ENCODE data around the gene TMEM163. TPM values are rescaled to one million over a fixed set of nuclear protein-coding genes. Genes with fewer than 3 reads are reported as not detected.

The TMEM163 gene
- total RNA-seq, 1 donor from 2014 or later = 31.9 TPM

DNA sequence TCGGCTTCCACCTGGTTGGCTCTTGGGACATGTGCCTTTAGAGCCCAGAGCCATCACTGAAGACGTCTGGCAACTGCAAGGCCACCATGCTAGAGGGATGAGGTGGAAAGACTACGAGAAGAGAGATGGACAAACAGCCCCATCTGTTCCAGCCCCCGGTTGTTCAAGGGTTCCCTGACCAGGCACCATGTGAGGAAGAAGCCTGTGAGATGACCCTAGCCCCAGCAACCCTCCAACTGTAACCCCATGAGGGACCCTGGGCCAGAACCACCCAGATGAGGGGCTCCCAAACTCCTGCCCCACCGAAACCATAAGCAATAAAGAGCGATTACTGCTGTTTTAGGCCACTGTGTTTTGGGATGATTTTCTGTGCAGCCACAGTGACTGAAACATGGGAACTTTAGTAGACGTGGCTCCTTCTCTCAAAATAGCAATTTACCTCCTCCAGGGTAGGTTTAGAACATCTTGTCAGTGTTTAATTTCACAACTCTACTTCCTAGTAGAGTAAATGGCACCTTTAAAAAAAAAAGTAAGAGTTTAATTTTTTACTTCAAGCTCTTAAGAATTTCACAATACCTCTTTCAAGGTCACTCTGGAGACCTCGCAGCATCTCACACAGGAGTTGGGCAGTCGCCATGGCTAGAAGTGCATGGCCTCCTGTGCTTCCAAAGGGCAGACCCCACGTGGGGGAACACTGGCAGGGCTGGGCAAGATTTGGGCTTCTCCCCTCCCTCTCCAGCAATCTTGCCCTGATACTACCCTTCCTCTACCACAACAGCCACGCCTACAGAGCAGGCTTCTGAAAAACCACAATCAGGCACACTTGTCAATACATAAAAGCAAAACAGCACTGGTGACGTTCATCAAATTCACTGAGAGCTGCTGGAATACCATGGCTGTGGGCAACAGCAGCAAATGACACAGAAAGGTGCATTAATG lies 48.8 kb downstream of the TMEM163 start:
- no peaks in the 10 kb centered on the region for H3K9me3 ChIP-seq
- H3K4me3 ChIP-seq = no peak overlapping the region
- no peaks in the 10 kb centered on the region for H3K27me3 ChIP-seq (ENCODE audit: low read depth)
- intact Hi-C loops (cut with DNase I) = no loop called here
- TF ChIP-seq CTCF (IDR thresholded peaks at IDR 0.05) = no peak
- no peaks in the 10 kb centered on the region for H3K36me3 ChIP-seq
- ATAC-seq (peak; percentile 64 to 71), DNase-seq (peak; percentile 85)
- peaks cover 25% of the 10 kb centered on the region for H3K4me1 ChIP-seq
- H3K27ac ChIP-seq = peak overlapping the region; percentile 76

DNA sequence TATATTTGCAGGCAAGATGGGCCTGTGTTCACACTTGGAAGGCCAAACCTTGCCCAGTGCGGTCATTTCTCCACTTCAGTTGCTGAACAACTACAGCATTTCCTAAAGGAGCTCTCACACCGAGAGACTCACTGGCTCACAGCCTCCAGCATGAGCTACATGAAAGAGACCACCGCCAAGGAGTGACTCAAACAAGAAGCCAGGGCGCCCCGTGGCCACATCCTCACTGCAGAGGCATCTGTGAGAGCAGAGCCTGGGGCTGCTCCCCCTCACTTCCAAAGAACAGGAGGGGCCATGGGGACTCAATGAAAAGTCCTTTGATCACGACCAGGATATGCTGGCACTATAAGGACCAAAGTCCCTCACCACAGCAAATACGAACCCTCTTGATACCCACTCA lies 50.0 kb downstream of the TMEM163 start:
- ATAC-seq = peak; percentile 55 to 72
- DNase-seq = peak; percentile 69
- H3K4me1 ChIP-seq = peaks cover 25% of the 10 kb centered on the region
- no peaks in the 10 kb centered on the region for H3K27me3 ChIP-seq (ENCODE audit: low read depth)
- no peak for TF ChIP-seq CTCF (IDR thresholded peaks at IDR 0.05)
- H3K9me3 ChIP-seq = no peaks in the 10 kb centered on the region
- H3K27ac ChIP-seq = peak overlapping the region; percentile 76
- H3K36me3 ChIP-seq = no peaks in the 10 kb centered on the region
- H3K4me3 ChIP-seq = no peak overlapping the region
- intact Hi-C loops (cut with DNase I) = no loop called here

DNA sequence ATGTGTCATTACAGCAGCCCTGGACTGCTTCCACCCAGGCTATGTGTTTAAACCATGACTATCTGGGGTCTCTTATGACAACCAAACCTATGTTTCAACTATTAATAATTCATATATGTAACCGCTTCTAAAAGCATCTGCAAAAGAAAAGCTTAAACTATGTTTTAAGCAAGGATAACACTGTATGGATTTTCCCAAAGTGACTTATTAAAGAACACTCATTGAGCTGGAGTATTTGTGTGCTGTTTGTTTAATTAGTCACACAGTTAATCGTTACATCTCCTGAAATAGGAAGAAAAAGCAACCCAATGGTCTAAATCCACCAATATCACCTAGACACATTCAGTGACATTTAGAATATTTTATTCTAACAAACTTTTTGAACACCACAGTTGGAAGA lies 51.3 kb downstream of the TMEM163 start:
- ATAC-seq = peak in 1 of 2 donors; percentile 32
- Histone ChIP-seq H3K36me3 (no peaks in the 10 kb centered on the region), H3K4me3 (no peak overlapping the region), H3K27me3 (ENCODE audit: low read depth) (no peaks in the 10 kb centered on the region), H3K4me1 (peaks cover 25% of the 10 kb centered on the region), H3K9me3 (no peaks in the 10 kb centered on the region), H3K27ac (peak overlapping the region; percentile 76)
- DNase-seq = no peak
- intact Hi-C loops (cut with DNase I) = no loop called here
- TF ChIP-seq CTCF (IDR thresholded peaks at IDR 0.05) = no peak

- Histone ChIP-seq H3K36me3 (no peaks in the 10 kb centered on the region), H3K4me1 (peaks cover 24% of the 10 kb centered on the region), H3K4me3 (no peak overlapping the region), H3K27ac (peak overlapping the region; percentile 76), H3K9me3 (no peaks in the 10 kb centered on the region), H3K27me3 (ENCODE audit: low read depth) (no peaks in the 10 kb centered on the region)
- TF ChIP-seq CTCF (IDR thresholded peaks at IDR 0.05) = no peak
- ATAC-seq = no peak
- DNase-seq = no peak
- intact Hi-C loops (cut with DNase I) = no loop called here
These were observed 51.7 kb downstream of the TMEM163 start for GRCh38 chr2:134667081-134667480.

- no peak overlapping the region for H3K4me3 ChIP-seq
- no peaks in the 10 kb centered on the region for H3K9me3 ChIP-seq
- H3K27me3 ChIP-seq (ENCODE audit: low read depth) = no peaks in the 10 kb centered on the region
- no peak for DNase-seq
- H3K36me3 ChIP-seq = no peaks in the 10 kb centered on the region
- intact Hi-C loops (cut with DNase I) = no loop called here
- TF ChIP-seq CTCF (IDR thresholded peaks at IDR 0.05) = no peak
- no peak overlapping the region for H3K27ac ChIP-seq
- ATAC-seq = no peak
- H3K4me1 ChIP-seq = peaks cover 16% of the 10 kb centered on the region
These were observed 52.9 kb downstream of the TMEM163 start for GRCh38 chr2:134665727-134666506.
